ENCODE results near the gene SMTN.

SMTN gene

GRCh38 chr22:31135706-31136105 is 54.6 kb downstream of the SMTN start:
- TF ChIP-seq, protein P1, sequence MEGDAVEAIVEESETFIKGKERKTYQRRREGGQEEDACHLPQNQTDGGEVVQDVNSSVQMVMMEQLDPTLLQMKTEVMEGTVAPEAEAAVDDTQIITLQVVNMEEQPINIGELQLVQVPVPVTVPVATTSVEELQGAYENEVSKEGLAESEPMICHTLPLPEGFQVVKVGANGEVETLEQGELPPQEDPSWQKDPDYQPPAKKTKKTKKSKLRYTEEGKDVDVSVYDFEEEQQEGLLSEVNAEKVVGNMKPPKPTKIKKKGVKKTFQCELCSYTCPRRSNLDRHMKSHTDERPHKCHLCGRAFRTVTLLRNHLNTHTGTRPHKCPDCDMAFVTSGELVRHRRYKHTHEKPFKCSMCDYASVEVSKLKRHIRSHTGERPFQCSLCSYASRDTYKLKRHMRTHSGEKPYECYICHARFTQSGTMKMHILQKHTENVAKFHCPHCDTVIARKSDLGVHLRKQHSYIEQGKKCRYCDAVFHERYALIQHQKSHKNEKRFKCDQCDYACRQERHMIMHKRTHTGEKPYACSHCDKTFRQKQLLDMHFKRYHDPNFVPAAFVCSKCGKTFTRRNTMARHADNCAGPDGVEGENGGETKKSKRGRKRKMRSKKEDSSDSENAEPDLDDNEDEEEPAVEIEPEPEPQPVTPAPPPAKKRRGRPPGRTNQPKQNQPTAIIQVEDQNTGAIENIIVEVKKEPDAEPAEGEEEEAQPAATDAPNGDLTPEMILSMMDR (IDR thresholded peaks at IDR 0.05; ENCODE audit: low read depth, low read length, missing control alignments), result no peak
- H3K4me3 ChIP-seq (ENCODE audit: low read depth, low read length), result no peak overlapping the region
- DNase-seq (ENCODE audit: low read depth), result no peak

GRCh38 chr22:31136155-31136554 is 55.0 kb downstream of the SMTN start:
- DNase-seq (ENCODE audit: low read depth), result no peak
- H3K4me3 ChIP-seq (ENCODE audit: low read depth, low read length), result no peak overlapping the region
- TF ChIP-seq, protein P1 (IDR thresholded peaks at IDR 0.05; ENCODE audit: low read depth, low read length, missing control alignments), result no peak

DNA sequence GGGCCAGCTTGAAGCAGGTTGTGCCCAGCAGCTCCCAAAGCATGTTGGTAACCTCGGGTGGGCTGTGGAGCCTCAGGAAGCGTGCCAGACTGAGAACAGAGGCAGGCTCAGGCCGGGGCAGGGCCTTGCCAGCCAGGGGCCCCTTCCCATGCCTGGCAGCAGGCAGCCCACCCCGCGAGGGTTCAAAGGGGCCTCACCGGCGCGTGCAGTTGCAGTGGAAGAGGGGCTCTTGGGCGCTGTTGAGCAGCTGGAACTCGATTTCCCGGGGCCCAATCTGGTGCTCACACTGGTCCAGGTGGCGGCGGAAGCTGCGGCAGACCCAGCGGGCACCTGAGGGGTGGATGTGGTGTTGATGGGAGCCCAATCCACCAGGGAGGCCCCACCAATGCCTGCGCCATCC is 55.6 kb downstream of the SMTN start:
- no peak overlapping the region for H3K4me3 ChIP-seq (ENCODE audit: low read depth, low read length)
- TF ChIP-seq, protein P1 (IDR thresholded peaks at IDR 0.05; ENCODE audit: low read depth, low read length, missing control alignments), result no peak
- DNase-seq (ENCODE audit: low read depth), result no peak

- TF ChIP-seq, protein P1 (IDR thresholded peaks at IDR 0.05; ENCODE audit: low read depth, low read length, missing control alignments), result no peak
- no peak overlapping the region for H3K4me3 ChIP-seq (ENCODE audit: low read depth, low read length)
- no peak for DNase-seq (ENCODE audit: low read depth)
Observed at GRCh38 chr22:31137721-31138120, 56.6 kb downstream of the SMTN start.

DNA sequence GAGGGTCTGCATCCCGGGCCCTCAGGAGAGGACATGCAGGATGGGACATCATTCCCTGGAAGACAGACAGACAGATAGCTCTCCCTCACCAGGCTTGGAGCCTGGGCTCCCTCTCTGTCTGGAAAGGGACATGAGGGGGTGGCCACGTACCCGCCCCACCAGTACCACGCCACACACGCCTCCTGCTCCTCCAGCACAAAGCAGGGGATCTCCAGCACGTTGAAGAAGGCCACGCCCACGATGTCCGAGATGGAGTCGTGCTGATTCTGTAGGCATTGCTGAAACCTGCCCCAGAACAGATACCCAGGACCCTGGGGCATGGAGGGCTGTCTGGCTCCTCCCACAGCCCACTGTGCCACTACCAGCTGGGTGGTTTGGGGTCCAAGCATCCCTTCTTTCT is 57.0 kb downstream of the SMTN start:
- TF ChIP-seq, protein P1 (IDR thresholded peaks at IDR 0.05; ENCODE audit: low read depth, low read length, missing control alignments), result no peak
- H3K4me3 ChIP-seq (ENCODE audit: low read depth, low read length), result no peak overlapping the region
- DNase-seq (ENCODE audit: low read depth), result no peak

- DNase-seq (ENCODE audit: low read depth), result no peak
- TF ChIP-seq, protein P1 (IDR thresholded peaks at IDR 0.05; ENCODE audit: low read depth, low read length, missing control alignments), result no peak
- H3K4me3 ChIP-seq (ENCODE audit: low read depth, low read length), result no peak overlapping the region
Observed at GRCh38 chr22:31139066-31139465, 57.9 kb downstream of the SMTN start.

DNA sequence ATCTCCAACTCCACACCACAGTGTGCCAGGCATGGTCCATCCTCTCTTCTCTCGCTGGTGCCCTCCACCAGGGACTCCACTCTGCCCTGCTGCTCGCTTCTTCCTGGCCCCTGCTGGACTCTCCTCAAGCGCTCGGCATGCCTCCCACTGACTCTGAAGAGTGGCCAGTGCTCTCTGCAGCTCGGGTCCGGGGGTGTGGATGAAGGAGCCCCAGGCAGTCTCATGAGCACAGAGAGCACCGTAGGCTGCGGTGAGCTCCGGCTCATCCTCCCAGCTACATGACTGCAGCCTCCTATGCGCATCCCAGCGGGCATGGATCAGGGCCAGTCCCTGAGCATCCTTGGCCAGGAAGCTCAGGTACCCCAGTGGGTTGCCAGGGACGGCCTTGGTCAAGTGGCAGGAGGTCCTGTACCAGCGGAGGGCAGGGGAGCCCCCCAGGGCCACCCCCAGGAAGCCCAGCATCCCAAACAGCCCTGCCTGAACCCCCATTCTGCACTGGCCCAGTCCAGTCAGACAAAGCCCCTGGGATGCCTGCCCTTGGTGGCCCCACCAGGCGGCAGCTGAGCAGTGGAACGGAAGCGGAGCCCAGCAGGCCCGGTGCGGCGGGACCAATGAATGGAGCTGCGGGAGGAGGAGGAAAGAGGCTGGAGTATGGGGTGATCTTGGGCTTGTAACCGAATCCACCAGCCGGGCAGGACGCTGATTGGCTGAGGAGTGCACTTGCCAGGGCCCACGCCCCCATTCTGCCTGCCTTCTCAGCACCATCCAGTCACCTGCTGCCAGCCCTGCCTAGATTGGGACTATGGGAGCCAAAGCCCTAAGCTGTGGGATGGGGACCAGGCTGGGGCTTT is 59.0 kb downstream of the SMTN start, which contains the start of gene PLA2G3:
Gene PLA2G3, minus strand, starts transcription at position 643 of the 851 bp plus-strand sequence. Its CDS starts 154 bp downstream, at position 489.
- no peak within 1 kb of the TSS for H3K4me3 ChIP-seq (ENCODE audit: low read depth, low read length)
- TF ChIP-seq, protein P1 (IDR thresholded peaks at IDR 0.05; ENCODE audit: low read depth, low read length, missing control alignments), result no peak
- DNase-seq (ENCODE audit: low read depth), result no peak
